NCI-H128 (cell line): ENCODE measurements around the gene TMEM203.

Source experiments
- DNase-seq: peaks from one replicate; lab custom pipeline; 2025; ENCODE audit not compliant: unreplicated experiment; lab: John Stamatoyannopoulos, UW

The TMEM203 gene

GRCh38 chr9:137182836-137183235, 22.6 kb downstream of the TMEM203 start:
- no peak for DNase-seq

GRCh38 chr9:137181680-137182079, 23.8 kb downstream of the TMEM203 start:
- DNase-seq = no peak

- DNase-seq = no peak
Observed at GRCh38 chr9:137180491-137180890, 25.0 kb downstream of the TMEM203 start.

GRCh38 chr9:137179761-137180160, 25.7 kb downstream of the TMEM203 start:
- DNase-seq = no peak

- no peak for DNase-seq
Observed at GRCh38 chr9:137178939-137179630, 26.4 kb downstream of the TMEM203 start.

- no peak for DNase-seq
Observed at GRCh38 chr9:137178201-137178938, 27.1 kb downstream of the TMEM203 start.

- DNase-seq = no peak
Observed at GRCh38 chr9:137176302-137177182, 28.9 kb downstream of the TMEM203 start.

- no peak for DNase-seq
Observed at GRCh38 chr9:137175345-137175961, 30.0 kb downstream of the TMEM203 start.

GRCh38 chr9:137174722-137175293, 30.6 kb downstream of the TMEM203 start:
- no peak for DNase-seq

GRCh38 chr9:137173796-137174664, 31.4 kb downstream of the TMEM203 start:
- DNase-seq = no peak

- no peak for DNase-seq
Observed at GRCh38 chr9:137172901-137173795, 32.3 kb downstream of the TMEM203 start.

GRCh38 chr9:137171149-137171900, 34.1 kb downstream of the TMEM203 start:
- no peak for DNase-seq

- DNase-seq = no peak
Observed at GRCh38 chr9:137170486-137171148, 34.8 kb downstream of the TMEM203 start.

GRCh38 chr9:137169896-137170358, 35.5 kb downstream of the TMEM203 start, which contains the start of gene LRRC26:
Gene LRRC26, minus strand, starts transcription at chr9:137170051. Its CDS starts 108 bp downstream, at chr9:137169943.
- no peak for DNase-seq

- DNase-seq = peak; percentile 60
Observed at GRCh38 chr9:137168904-137169856, 36.3 kb downstream of the TMEM203 start.

GRCh38 chr9:137168573-137168903, 36.9 kb downstream of the TMEM203 start:
- no peak for DNase-seq
